ENCODE results near the gene VAMP8. TPM values are rescaled to one million over a fixed set of nuclear protein-coding genes. Genes with fewer than 3 reads are reported as not detected.
"Not testable (repeated sequence)": the region's sequence is repeated elsewhere in the genome, so short reads cannot be mapped to it uniquely, and the experiment has no call there.

The VAMP8 gene
- polyA plus RNA-seq, 1 donor: 12.8 TPM

- no peak for DNase-seq (ENCODE audit: low read depth)
Observed at GRCh38 chr2:85598594-85599340, 21.4 kb downstream of the VAMP8 start.

- DNase-seq (ENCODE audit: low read depth): no peak
Observed at GRCh38 chr2:85599468-85600234, 22.3 kb downstream of the VAMP8 start.

GRCh38 chr2:85600235-85600575 is 22.8 kb downstream of the VAMP8 start:
- no peak for DNase-seq (ENCODE audit: low read depth)

DNA sequence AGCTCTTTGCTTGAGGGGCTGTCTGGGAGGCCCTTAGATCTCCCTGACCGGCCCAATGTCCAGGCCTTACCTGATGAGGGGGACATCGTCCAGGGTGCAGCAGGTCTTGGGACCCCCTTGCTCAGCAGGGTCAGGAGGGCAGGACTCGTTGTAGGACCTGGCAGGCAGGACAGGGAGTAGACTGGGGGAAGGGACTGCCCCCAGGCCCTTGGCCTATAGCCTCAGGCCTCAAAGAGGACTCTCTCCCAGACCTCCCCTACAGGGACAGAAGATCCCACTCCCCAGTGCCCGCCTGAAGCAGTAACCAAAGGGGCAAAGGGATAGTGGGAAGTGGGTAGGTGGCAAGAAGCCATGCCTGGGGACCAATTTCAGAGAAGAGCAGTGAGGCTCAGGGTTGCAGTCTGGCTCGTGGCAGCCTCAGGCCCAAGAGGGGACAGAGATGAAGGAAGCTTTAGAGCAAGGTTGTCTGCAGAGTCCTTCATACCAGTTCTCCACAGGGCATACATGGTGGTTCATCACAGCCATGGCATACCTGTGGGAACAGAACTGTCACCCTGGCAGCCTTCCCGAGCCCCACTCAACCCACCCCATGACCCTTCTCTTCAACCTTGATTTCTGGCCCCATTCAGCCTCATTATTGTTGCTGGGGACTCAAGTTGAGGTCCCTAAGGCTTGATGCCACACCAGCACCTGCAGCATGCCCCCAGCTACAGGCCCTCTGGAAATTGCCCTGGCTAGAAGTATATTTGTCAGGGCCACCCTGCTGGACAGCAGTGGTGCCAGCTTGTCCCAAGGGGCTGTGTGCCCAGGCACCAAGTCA is 23.8 kb downstream of the VAMP8 start:
- no peak for DNase-seq (ENCODE audit: low read depth)

GRCh38 chr2:85601771-85602475 is 24.5 kb downstream of the VAMP8 start:
- no peak for DNase-seq (ENCODE audit: low read depth)

GRCh38 chr2:85602476-85603234 is 25.3 kb downstream of the VAMP8 start, which contains the start of gene TMEM150A:
Gene TMEM150A (minus strand): TSS chr2:85602698. CDS start chr2:85601948, 750 bp downstream.
- peak; percentile 57 for DNase-seq (ENCODE audit: low read depth)

GRCh38 chr2:85604133-85604444 is 26.7 kb downstream of the VAMP8 start:
- not testable (repeated sequence) for DNase-seq (ENCODE audit: low read depth)

DNA sequence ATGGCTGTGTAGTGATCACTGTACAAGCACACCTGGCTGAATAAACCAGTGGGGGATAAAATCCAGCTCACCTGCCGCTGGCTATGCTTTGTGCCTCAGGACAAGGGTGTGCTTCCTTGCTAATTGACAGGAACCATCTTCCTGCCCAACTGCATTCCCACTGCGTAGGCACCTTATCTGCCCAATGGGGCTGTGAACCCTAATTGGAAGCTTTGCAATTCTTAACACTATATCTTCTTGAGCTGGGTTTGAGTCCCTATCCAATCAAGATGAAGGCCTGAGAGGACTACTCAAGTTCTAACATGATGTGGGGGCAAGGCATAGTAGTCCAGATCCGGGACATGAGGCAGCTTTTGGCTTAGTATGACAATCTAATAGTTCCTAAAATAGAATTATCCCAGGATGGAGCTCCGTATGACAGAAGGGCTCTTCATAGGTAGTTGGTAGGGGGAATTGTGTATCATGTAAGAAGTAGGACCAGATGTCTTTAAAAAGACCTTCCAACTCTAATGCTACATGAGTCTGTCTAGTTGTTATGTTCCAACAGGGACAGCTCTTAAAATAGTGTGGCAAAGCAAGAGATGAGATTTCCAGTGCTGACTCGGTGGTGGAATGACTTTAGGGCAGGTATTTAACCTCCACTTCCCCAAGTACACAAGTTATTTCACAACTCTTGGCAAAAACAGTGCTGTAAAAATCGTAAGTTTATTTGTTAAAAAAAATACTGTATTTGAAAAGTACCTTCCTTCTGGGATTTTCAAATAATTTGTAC is 27.4 kb downstream of the VAMP8 start:
- DNase-seq (ENCODE audit: low read depth): no peak

- no peak for DNase-seq (ENCODE audit: low read depth)
Observed at GRCh38 chr2:85605406-85606115, 28.2 kb downstream of the VAMP8 start.

- no peak for DNase-seq (ENCODE audit: low read depth)
Observed at GRCh38 chr2:85606116-85606455, 28.7 kb downstream of the VAMP8 start.

- no peak for DNase-seq (ENCODE audit: low read depth)
Observed at GRCh38 chr2:85607268-85608215, 30.2 kb downstream of the VAMP8 start.

DNA sequence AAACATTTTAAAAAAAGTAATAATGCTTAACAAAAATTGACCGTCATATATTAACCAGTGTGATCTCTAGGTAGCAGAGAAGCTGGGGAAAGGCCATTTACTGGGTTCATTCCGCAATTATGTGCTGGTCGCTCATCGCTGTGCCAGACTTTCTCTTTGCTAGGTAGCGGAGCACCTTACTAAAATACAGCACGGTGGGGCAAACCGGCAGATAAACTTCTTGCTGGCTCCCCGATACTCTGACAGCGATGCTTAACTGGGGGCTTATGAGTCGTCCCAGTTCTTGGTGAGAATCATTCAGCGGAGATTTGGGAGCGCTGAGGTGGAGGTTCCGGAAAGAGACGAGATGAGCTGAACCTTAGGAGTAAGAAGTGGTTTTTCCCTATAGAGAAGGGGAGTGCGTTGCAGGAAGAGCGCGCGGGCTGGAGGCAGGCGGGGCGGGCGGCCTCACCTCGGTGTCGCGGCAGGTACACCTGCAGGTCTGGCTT is 33.9 kb downstream of the VAMP8 start:
- no peak for DNase-seq (ENCODE audit: low read depth)

DNA sequence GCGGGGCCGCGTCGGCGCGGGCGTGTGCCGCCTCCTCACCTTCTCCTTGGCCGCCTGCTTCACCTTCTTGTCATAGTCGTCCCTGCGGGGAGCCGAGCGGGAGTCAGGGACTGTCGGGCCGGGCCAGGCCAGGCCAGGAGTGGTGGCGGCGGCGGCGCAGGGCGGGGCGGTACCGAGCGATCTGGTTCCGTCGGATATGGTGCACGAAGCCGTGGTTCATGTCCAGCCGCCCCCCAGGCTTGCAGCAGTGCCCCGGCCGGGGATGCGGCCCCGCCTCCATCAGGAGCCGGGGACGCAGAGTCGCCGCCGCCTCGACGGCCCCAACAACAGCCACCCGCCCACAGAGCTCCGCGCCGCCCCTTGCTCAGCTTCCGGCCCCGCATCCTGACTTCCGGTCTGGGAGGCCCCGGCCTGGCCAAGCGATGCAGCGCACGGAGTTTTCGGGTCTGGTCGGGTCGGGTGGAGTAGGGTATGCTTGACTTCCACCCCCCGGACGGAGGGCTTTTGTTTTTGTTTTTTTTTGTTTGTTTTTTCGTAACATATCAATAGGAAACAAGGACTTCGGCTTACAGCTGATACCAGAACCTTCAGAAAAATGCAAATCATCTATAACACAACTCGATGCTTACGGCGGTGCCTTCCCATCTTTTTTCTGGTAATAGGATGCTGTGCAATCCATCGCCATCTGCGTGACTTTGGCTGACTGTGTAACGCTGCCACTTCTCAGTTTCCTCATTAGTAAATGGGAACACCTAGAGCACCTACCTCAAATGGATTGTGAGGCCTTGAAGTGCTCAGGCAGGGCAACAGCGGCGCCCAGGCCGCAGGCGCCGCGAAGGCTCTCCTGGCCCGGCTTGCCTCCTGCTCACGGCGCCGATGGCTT is 34.6 kb downstream of the VAMP8 start, which contains the start of gene C2orf68:
C2orf68 (minus strand) TSS at position 362 of the 883 bp plus-strand sequence; CDS start at position 280, 82 bp downstream.
- DNase-seq (ENCODE audit: low read depth): peak; percentile 69

DNA sequence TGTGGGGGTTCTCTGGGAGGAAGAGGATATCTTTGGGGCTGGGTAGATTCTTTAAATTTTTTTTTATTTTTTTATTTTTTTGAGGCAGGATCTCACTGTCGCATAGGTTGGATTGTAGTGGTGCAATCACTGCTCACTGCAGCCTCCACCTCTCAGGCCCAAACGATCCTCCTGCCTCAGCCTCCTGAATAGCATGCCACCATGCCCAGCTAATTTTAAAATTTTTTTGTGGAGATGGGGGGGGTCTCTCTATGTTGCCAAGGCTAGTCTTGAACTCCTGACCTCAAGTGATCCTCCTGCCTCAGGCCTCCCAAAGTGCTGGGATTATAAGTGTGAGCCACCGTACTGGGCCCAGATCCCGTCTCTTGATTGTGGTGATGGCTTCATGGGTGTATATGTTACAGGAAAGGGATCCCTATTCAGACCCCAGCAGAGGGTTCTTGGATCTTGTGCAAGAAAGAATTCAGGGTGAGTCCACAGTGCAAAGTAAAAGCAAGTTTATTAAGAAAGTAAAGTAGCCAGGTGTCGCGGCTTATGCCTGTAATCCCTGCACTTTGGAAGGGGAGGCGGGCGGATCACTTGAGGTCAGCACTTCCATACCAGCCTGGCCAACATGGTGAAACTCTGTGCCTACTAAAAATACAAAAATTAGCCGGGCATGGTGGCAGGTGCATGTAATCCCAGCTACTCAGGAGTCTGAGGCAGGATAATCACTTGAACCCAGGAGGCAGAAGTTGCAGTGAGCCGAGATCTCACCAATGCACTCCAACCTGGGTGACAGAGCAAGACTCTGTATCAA is 36.5 kb downstream of the VAMP8 start:
- DNase-seq (ENCODE audit: low read depth): no peak

- DNase-seq (ENCODE audit: low read depth): not testable (repeated sequence)
Observed at GRCh38 chr2:85614757-85615156, 37.4 kb downstream of the VAMP8 start.

GRCh38 chr2:85615413-85615728 is 38.0 kb downstream of the VAMP8 start:
- no peak for DNase-seq (ENCODE audit: low read depth)

Data from forelimb muscle (tissue), 1 donor.